ENCODE results near the gene RBM42. TPM values are rescaled to one million over a fixed set of nuclear protein-coding genes. Genes with fewer than 3 reads are reported as not detected.
A peak's percentile ranks its signal among the peaks of the same experiment; 100 is the strongest.
"Not testable (repeated sequence)": the region's sequence is repeated elsewhere in the genome, so short reads cannot be mapped to it uniquely, and the experiment has no call there.

The RBM42 gene
- total RNA-seq, 2 experiments from 2014 or later = 118 to 119 TPM

DNA sequence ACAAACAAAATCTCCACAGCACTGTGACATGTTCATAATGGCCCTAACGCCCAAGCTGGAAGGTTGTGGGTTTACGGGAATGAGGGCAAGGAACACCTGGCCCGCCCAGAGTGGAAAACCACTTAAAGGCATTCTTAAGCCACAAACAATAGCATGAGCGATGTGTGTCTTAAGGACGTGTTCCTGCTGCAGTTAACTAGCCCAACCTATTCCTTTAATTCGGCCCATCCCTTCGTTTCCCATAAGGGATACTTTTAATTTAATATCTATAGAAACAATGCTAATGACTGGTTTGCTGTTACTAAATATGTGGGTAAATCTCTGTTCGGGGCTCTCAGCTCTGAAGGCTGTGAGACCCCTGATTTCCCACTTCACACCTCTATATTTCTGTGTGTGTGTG, 21.7 kb upstream of the RBM42 start:
- Mint-ChIP-seq H3K36me3 (ENCODE audit: low read depth) (peaks cover 11% of the 10 kb centered on the region), H3K4me1 (ENCODE audit: low read depth) (peaks cover 28% of the 10 kb centered on the region), H3K9me3 (ENCODE audit: insufficient read depth) (peaks cover 13% of the 10 kb centered on the region)
- CTCF ChIA-PET; H3K4me3 Mint-ChIP-seq; H3K27ac Mint-ChIP-seq; POLR2A ChIA-PET; H3K27me3 Mint-ChIP-seq (ENCODE audit: low read depth); DNase-seq; ATAC-seq: not testable (repeated sequence)

DNA sequence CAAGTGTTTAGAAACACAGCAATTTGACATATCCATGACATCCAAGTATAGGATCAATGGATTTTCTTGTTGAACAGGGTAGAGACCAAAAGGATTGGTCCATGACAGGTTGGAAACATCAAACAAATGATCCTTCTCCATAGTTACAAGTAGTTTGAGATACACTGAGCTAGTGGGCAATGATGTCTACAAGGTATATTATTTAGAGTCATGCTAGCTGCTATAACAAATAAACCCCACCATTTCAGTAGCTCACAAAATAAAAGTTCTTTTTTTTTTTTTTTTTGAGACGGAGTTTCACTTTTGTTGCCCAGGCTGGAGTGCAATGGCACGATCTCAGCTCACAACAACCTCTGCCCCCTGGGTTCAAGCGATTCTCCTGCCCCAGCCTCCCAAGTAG, 21.2 kb upstream of the RBM42 start:
- Mint-ChIP-seq H3K9me3 (ENCODE audit: insufficient read depth) (peaks cover 13% of the 10 kb centered on the region), H3K4me3 (no peak overlapping the region), H3K27me3 (ENCODE audit: low read depth) (no peaks in the 10 kb centered on the region), H3K36me3 (ENCODE audit: low read depth) (peaks cover 11% of the 10 kb centered on the region), H3K27ac (no peak overlapping the region), H3K4me1 (ENCODE audit: low read depth) (peaks cover 33% of the 10 kb centered on the region)
- DNase-seq = no peak
- ChIA-PET CTCF (interaction anchor here (1.1 kb wide), 1 partner anchor 59 kb away, joined by 5 read pairs; no protein-coding TSS in a partner anchor), POLR2A (interaction anchor here (1.1 kb wide), 1 partner anchor 41 kb away, joined by 3 read pairs; the partner anchor contains the start of gene COX6B1)
- no peak for ATAC-seq

DNA sequence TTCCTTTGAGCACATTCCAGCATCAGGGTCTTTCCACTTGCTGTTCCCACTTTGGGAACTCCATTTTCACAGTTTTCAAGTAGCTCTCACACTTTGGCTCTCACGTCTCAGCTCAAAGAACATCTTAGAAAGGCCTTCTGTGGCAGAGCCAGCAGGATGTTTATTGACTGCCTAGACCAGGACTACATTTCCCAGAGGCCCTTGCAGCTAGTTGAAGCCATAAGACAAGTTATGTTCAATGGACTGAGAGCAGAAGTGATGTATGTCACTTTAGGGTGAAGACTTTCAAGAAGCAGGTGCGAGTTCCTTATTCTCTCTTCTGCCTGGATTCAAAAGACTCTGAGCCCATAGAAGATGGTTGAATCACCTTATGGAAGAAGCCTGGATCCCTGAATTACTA, 20.6 kb upstream of the RBM42 start:
- CTCF ChIA-PET = interaction anchor here (0.5 to 1.1 kb wide), 2 partner anchors 48 to 60 kb away, joined by 4 to 5 read pairs; no protein-coding TSS in a partner anchor
- Mint-ChIP-seq H3K36me3 (ENCODE audit: low read depth) (peaks cover 11% of the 10 kb centered on the region), H3K9me3 (ENCODE audit: insufficient read depth) (peaks cover 13% of the 10 kb centered on the region), H3K27me3 (ENCODE audit: low read depth) (no peaks in the 10 kb centered on the region), H3K4me1 (ENCODE audit: low read depth) (peaks cover 37% of the 10 kb centered on the region), H3K4me3 (no peak overlapping the region), H3K27ac (peak overlapping the region; percentile 32)
- POLR2A ChIA-PET = interaction anchor here (1.1 kb wide), 1 partner anchor 41 kb away, joined by 3 read pairs; the partner anchor contains the start of gene COX6B1
- DNase-seq = peak; percentile 45
- no peak for ATAC-seq

DNA sequence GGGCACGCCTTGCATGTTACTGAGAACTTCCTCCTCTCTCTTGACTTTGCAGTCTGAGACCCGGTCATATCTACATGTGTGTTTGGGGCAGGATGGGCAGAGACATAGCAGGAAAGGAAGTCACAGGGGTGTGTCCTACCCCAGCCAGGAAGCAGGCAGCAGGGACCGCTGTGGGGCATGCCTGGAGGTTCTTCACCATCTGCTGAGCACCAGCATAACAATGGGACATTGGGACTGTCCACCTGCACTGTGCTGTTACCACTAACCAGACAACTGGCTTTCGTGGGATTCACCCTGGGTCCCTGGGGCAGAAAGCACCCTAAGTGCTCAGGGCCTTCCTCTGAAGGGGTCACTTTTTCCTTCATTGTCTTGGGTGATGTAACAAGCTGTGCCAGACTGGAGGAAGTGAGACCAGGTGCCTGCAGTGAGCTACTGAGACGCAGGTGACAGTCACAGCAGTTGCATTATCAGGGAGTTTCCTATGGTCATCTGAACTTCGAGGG, 18.9 kb upstream of the RBM42 start:
- POLR2A ChIA-PET = interaction anchor here (1.3 kb wide), 1 partner anchor 38 kb away, joined by 6 read pairs; the partner anchor contains the start of gene COX6B1
- peaks cover 48% of the 10 kb centered on the region for H3K4me1 Mint-ChIP-seq (ENCODE audit: low read depth)
- DNase-seq = peak; percentile 62
- no peaks in the 10 kb centered on the region for H3K27me3 Mint-ChIP-seq (ENCODE audit: low read depth)
- peak overlapping the region; percentile 4 for H3K4me3 Mint-ChIP-seq
- ATAC-seq = peak; percentile 28
- H3K27ac Mint-ChIP-seq = peak overlapping the region; percentile 79
- peaks cover 13% of the 10 kb centered on the region for H3K9me3 Mint-ChIP-seq (ENCODE audit: insufficient read depth)
- H3K36me3 Mint-ChIP-seq (ENCODE audit: low read depth) = peaks cover 11% of the 10 kb centered on the region
- CTCF ChIA-PET = interaction anchor here (1.3 to 2.8 kb wide), 3 partner anchors 13 to 54 kb away, joined by 3 to 7 read pairs (median 5); partner anchors contain the start of gene COX6B1

DNA sequence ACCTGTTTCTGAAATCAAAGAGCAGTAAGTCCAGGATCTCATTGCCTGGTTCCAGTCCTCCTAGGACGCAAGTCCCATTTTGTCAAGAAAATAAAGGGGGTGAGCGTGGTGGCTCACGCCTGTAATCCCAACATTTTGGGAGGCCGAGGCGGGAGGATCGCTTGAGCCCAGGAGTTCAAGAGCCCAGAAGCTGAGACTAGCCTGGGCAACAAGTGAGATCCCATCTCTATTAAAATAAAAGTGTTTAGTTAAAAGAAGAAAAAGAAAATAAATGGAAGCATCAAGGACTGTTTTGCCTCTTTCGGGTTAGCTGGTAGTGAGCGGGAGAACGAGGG, 16.6 kb upstream of the RBM42 start:
- DNase-seq = no peak
- Mint-ChIP-seq H3K9me3 (ENCODE audit: insufficient read depth) (peaks cover 11% of the 10 kb centered on the region), H3K27me3 (ENCODE audit: low read depth) (no peaks in the 10 kb centered on the region), H3K4me1 (ENCODE audit: low read depth) (peaks cover 48% of the 10 kb centered on the region), H3K27ac (peak overlapping the region; percentile 95), H3K36me3 (ENCODE audit: low read depth) (peaks cover 19% of the 10 kb centered on the region), H3K4me3 (peak overlapping the region; percentile 87)
- no peak for ATAC-seq
- ChIA-PET POLR2A (interaction anchor here (0.6 to 1.4 kb wide), 10 partner anchors 9 to 133 kb away, joined by 3 to 10 read pairs (median 4); partner anchors contain the start of genes COX6B1, PSENEN and U2AF1L4), CTCF (interaction anchor here (1.3 to 2.8 kb wide), 4 partner anchors 15 to 471 kb away, joined by 3 to 7 read pairs (median 3); partner anchors contain the start of gene COX6B1)

DNA sequence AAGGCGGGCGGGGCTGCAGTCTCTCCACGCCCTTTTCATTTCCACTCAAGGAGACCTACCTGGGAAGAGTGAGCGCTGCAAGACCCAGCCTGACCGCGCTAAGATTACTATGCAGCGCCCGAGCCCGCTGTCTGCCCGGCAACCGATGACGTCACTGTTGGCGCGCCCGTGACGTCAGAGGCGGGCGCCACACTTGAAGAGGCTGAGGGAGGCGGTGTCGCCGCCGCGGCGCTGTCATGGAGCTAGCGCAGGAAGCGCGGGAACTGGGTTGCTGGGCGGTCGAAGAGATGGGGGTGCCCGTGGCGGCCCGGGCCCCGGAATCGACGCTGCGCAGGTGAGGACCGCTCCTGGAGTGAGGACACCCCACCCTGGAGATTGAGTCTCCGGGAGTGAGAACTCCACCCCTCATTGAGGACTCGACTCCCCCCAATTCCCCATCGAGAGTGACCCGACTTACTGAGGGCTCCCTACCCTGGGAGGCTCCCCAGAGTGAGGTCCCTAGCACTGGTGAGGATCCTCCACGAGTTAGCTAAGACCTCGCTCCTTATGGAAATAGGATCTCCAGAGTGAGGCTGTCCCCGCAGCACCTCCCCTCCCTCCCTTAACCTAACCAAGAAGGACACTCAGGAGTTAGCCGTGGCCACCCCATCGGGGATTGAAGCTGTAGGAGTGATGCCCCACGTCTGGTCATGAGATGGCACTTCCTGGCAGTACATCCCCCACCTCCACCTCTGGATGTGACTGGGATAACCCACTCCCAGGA, 16.1 kb upstream of the RBM42 start, which contains the start of gene HAUS5:
HAUS5 (plus strand) TSS at position 177 of the 763 bp plus-strand sequence; CDS start at position 237, 60 bp downstream.
- Mint-ChIP-seq H3K4me1 (ENCODE audit: low read depth) (peaks cover 46% of the 10 kb centered on the region), H3K9me3 (ENCODE audit: insufficient read depth) (peaks cover 7% of the 10 kb centered on the region), H3K27me3 (ENCODE audit: low read depth) (no peaks in the 10 kb centered on the region), H3K36me3 (ENCODE audit: low read depth) (peaks cover 18% of the 10 kb centered on the region), H3K27ac (peak within 1 kb of the TSS; percentile 95), H3K4me3 (peak within 1 kb of the TSS; percentile 87)
- ATAC-seq = peak; percentile 93
- DNase-seq = peak; percentile 96
- POLR2A ChIA-PET = interaction anchor here (0.5 to 1.4 kb wide), 18 partner anchors 8 to 439 kb away, joined by 3 to 10 read pairs (median 4); partner anchors contain the start of genes COX6B1, LIN37, PSENEN and U2AF1L4
- CTCF ChIA-PET = interaction anchor here (0.6 to 1.6 kb wide), 5 partner anchors 12 to 472 kb away, joined by 3 to 4 read pairs (median 3); partner anchors contain the start of gene COX6B1

DNA sequence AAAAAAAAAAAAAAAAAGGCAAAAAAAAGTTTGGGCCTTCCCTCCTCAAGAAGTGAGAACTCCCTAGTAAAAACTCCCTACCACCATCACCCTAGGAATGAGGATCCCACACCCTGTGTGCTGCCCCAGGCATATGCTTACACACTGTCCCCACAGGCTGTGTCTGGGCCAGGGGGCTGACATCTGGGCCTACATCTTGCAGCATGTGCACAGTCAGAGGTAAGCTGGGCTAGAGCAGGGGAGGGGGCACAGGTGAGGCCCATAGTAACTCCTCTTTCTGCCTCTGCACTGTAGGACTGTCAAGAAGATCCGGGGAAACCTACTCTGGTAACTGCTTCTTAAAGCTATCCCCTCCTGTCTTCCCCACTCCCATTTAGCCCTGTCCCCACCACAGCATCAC, 15.3 kb upstream of the RBM42 start:
- Mint-ChIP-seq H3K9me3 (ENCODE audit: insufficient read depth) (peaks cover 2% of the 10 kb centered on the region), H3K27me3 (ENCODE audit: low read depth) (no peaks in the 10 kb centered on the region), H3K4me1 (ENCODE audit: low read depth) (peaks cover 43% of the 10 kb centered on the region), H3K36me3 (ENCODE audit: low read depth) (peaks cover 13% of the 10 kb centered on the region), H3K27ac (peak overlapping the region; percentile 95), H3K4me3 (peak overlapping the region; percentile 87)
- no peak for DNase-seq
- ChIA-PET POLR2A (interaction anchor here (0.5 to 1.4 kb wide), 10 partner anchors 10 to 134 kb away, joined by 3 to 10 read pairs (median 5); partner anchors contain the start of gene LIN37), CTCF (interaction anchor here (0.6 to 1.6 kb wide), 3 partner anchors 11 to 169 kb away, joined by 3 to 4 read pairs (median 3); partner anchors contain the start of gene COX6B1)
- no peak for ATAC-seq

DNA sequence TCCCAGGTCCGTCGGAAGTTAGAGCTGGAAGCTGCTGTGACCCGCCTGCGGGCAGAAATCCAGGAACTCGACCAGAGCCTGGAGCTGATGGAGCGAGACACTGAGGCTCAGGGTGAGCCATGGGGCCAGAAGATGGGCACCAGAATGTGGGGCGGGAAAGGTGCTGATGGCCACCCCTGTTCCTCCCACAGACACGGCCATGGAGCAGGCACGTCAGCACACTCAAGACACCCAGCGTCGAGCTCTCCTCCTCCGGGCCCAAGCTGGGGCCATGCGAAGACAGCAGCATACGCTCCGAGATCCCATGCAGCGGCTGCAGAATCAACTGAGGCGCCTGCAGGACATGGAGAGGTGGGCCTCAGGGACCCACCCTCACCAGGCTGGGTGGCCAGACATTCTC, 13.8 kb upstream of the RBM42 start:
- Mint-ChIP-seq H3K4me1 (ENCODE audit: low read depth) (peaks cover 33% of the 10 kb centered on the region), H3K27ac (no peak overlapping the region), H3K36me3 (ENCODE audit: low read depth) (peaks cover 11% of the 10 kb centered on the region), H3K4me3 (no peak overlapping the region), H3K9me3 (ENCODE audit: insufficient read depth) (no peaks in the 10 kb centered on the region), H3K27me3 (ENCODE audit: low read depth) (no peaks in the 10 kb centered on the region)
- ChIA-PET POLR2A (no interaction called here), CTCF (no interaction called here)
- ATAC-seq (no peak), DNase-seq (no peak)

DNA sequence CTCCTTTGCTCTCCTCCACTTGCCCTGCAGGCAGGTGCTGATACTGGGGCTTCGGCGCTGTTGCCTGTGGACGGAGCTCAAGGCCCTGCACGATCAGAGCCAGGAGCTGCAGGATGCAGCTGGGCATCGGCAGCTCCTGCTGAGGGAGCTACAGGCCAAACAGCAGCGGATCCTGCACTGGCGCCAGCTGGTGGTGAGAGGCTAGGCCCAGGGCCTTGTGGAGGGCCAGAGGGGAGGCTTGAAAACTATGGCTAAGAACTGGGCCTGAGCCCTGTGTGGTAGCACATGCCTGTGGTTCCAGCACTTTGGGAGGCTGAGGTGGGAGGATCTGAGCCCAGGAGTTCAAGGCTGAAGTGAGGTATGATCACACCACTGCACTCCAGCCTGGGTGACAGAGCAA, 10.0 kb upstream of the RBM42 start:
- CTCF ChIA-PET = interaction anchor here (1.0 kb wide), 1 partner anchor 70 kb away, joined by 3 read pairs; no protein-coding TSS in a partner anchor
- H3K27me3 Mint-ChIP-seq (ENCODE audit: low read depth) = no peaks in the 10 kb centered on the region
- peaks cover 25% of the 10 kb centered on the region for H3K36me3 Mint-ChIP-seq (ENCODE audit: low read depth)
- DNase-seq (no peak), ATAC-seq (no peak)
- H3K27ac Mint-ChIP-seq = no peak overlapping the region
- POLR2A ChIA-PET = no interaction called here
- no peak overlapping the region for H3K4me3 Mint-ChIP-seq
- H3K4me1 Mint-ChIP-seq (ENCODE audit: low read depth) = peaks cover 5% of the 10 kb centered on the region
- H3K9me3 Mint-ChIP-seq (ENCODE audit: insufficient read depth) = no peaks in the 10 kb centered on the region

DNA sequence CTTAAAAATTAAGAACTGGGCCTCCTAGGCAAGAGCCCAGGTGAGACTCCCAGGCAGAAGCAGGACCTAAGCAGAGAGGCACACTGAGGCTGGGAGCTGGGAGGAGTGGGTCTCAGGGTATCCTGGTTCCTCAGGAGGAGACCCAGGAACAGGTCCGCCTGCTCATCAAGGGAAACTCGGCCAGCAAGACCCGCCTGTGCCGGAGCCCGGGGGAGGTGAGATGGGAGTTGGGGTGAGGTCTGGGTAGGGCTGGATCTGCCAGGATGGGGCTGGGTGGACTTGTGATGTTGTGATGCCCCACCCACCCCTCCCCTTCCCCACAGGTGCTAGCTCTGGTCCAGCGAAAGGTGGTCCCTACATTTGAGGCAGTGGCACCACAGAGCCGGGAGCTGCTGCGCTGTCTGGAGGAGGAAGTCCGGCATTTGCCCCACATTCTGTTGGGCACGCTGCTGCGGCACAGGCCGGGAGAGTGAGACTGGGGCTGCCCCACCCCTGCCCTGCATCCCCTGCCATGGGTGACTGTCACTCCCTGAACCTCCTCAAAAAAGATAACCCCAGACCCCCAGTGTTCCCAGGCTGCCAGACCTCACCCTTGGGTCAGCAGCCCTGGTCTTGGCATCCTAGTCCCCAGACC, 9.4 kb upstream of the RBM42 start:
- H3K36me3 Mint-ChIP-seq (ENCODE audit: low read depth) = peaks cover 25% of the 10 kb centered on the region
- ATAC-seq (no peak), DNase-seq (no peak)
- peaks cover 2% of the 10 kb centered on the region for H3K4me1 Mint-ChIP-seq (ENCODE audit: low read depth)
- POLR2A ChIA-PET = no interaction called here
- no peaks in the 10 kb centered on the region for H3K9me3 Mint-ChIP-seq (ENCODE audit: insufficient read depth)
- CTCF ChIA-PET = interaction anchor here (1.0 kb wide), 1 partner anchor 71 kb away, joined by 3 read pairs; no protein-coding TSS in a partner anchor
- no peak overlapping the region for H3K27ac Mint-ChIP-seq
- H3K27me3 Mint-ChIP-seq (ENCODE audit: low read depth) = no peaks in the 10 kb centered on the region
- no peak overlapping the region for H3K4me3 Mint-ChIP-seq

DNA sequence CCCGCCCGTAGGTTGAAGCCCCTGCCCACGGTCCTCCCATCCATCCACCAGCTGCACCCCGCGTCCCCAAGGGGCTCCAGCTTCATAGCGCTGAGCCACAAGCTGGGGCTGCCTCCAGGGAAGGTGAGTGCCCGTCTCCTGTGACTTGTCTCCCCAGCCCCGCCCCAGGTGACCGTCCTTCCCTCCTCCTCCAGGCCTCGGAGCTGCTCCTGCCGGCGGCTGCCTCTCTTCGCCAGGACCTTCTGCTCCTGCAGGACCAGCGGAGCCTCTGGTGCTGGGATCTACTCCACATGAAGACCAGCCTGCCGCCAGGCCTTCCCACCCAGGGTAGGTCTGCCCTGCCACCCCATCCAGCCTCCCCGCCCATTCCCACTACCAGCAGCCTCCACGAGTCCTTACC, 8.8 kb upstream of the RBM42 start:
- ChIA-PET CTCF (no interaction called here), POLR2A (no interaction called here)
- Mint-ChIP-seq H3K4me1 (ENCODE audit: low read depth) (no peaks in the 10 kb centered on the region), H3K36me3 (ENCODE audit: low read depth) (peaks cover 26% of the 10 kb centered on the region), H3K27me3 (ENCODE audit: low read depth) (no peaks in the 10 kb centered on the region), H3K27ac (no peak overlapping the region), H3K4me3 (no peak overlapping the region), H3K9me3 (ENCODE audit: insufficient read depth) (no peaks in the 10 kb centered on the region)
- ATAC-seq = no peak
- DNase-seq = no peak

All from activated CD8-positive, alpha-beta T cell treated with anti-CD3 and anti-CD28 coated beads, Interleukin-2, amount 10 ng/mL, durations not matched to agents 7 days and 5 days (primary cell).